ENCODE data around the gene B3GALNT2. TPM values are rescaled to one million over a fixed set of nuclear protein-coding genes. Genes with fewer than 3 reads are reported as not detected.

B3GALNT2 gene
- total and polyA plus RNA-seq, 2 donors (not counting 1 experiment from before 2014, with no cell fraction given) = 5.6 to 12.2 TPM

DNA sequence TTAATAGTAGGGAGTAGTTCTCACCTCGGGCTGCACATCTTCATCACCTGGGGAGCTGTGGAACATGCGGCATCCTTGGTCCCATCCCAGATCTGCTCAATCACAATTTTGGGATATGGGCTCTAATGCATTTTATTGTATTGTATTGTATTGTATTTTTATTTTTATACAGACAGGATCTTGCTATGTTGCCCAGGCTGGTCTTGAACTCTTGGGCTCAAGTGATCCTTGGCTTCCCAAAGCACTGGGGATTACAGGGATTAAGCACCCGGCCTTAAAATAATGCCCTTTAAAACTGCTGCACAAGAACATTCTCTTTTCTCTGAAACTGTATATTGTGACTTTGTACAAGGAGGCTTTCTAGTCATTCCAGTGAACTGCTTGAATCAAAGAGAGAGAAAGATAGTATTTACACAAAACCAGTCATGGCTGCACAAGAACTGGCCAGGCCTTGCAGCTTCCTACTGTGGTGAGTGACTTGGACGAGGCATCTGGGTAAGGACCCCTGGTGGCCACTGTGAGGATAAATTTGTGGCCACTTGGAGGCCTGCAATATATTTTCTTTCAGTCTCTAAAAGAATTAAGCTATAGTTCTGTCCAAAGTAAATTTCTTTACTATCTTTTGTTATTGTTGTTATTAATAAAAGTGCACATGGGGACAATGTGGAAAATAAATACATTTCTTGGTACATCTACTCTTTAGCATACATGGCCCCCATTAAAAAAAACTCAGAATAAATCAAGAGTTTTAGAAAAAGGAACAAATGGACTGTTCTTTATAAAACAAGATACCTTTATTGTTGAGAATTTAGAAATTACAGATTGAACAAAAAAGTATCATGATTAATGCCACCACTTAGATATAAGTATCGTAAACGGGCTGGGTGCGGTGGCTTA is 89.0 kb downstream of the B3GALNT2 start:
- H2AFZ ChIP-seq (ENCODE audit: insufficient read depth, low read depth, low read length, poor library complexity, severe bottlenecking) = no peak overlapping the region
- CTCF ChIA-PET = interaction anchor here (0.6 to 5.5 kb wide), 37 partner anchors 9 to 926 kb away, joined by 3 to 141 read pairs (median 4); partner anchors contain the start of gene RBM34
- Mint-ChIP-seq H3K27ac (no peak overlapping the region), H3K27me3 (no peaks in the 10 kb centered on the region), H3K4me1 (no peaks in the 10 kb centered on the region), H3K9me3 (ENCODE audit: insufficient read depth) (no peaks in the 10 kb centered on the region), H3K4me3 (no peak overlapping the region)
- no peak overlapping the region for H3K27ac ChIP-seq (ENCODE audit: low read length in 2 of 2)
- TF ChIP-seq, protein P1, sequence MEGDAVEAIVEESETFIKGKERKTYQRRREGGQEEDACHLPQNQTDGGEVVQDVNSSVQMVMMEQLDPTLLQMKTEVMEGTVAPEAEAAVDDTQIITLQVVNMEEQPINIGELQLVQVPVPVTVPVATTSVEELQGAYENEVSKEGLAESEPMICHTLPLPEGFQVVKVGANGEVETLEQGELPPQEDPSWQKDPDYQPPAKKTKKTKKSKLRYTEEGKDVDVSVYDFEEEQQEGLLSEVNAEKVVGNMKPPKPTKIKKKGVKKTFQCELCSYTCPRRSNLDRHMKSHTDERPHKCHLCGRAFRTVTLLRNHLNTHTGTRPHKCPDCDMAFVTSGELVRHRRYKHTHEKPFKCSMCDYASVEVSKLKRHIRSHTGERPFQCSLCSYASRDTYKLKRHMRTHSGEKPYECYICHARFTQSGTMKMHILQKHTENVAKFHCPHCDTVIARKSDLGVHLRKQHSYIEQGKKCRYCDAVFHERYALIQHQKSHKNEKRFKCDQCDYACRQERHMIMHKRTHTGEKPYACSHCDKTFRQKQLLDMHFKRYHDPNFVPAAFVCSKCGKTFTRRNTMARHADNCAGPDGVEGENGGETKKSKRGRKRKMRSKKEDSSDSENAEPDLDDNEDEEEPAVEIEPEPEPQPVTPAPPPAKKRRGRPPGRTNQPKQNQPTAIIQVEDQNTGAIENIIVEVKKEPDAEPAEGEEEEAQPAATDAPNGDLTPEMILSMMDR (IDR thresholded peaks at IDR 0.05) = peak; percentile 91
- no peak for TF ChIP-seq EZH2 (IDR thresholded peaks at IDR 0.05; ENCODE audit: borderline replicate concordance, insufficient read depth, low read depth, low read length, poor library complexity, severe bottlenecking)
- peak; percentile 76 for ATAC-seq (ENCODE audit: low read depth)
- no peak overlapping the region for H3K4me3 ChIP-seq (ENCODE audit: control extremely low read depth in 1 of 5, extremely low read depth in 1 of 5, insufficient read depth in 1 of 5, low read depth in 2 of 5, low read length in 4 of 5)
- peaks cover 3 to 8% of the 10 kb centered on the region in 2 experiments for H3K36me3 ChIP-seq (replicated peaks in 1 of 2; ENCODE audit: control extremely low read depth in 1 of 2, control insufficient read depth in 1 of 2, extremely low read depth in 1 of 2, insufficient read depth in 2 of 2, low read length in 1 of 2)
- no peak overlapping the region for H3K9ac ChIP-seq (ENCODE audit: low read length)
- peak; percentile 70 for DNase-seq
- POLR2A ChIA-PET = interaction anchor here (0.6 to 1.0 kb wide), 2 partner anchors 139 to 162 kb away, joined by 3 to 5 read pairs; no protein-coding TSS in a partner anchor
- no peaks in the 10 kb centered on the region for H3K4me1 ChIP-seq (ENCODE audit: control insufficient read depth in 2 of 2, insufficient read depth in 2 of 2, low read length in 2 of 2)
- H3K4me2 ChIP-seq (replicated peaks; ENCODE audit: low read depth, low read length, poor library complexity, severe bottlenecking) = no peak overlapping the region
- no peaks in the 10 kb centered on the region for H3K79me2 ChIP-seq (ENCODE audit: control insufficient read depth, insufficient read depth, low read length)
- no peaks in the 10 kb centered on the region for H3K27me3 ChIP-seq (replicated peaks in 1 of 4; ENCODE audit: control extremely low read depth in 1 of 4, control insufficient read depth in 3 of 4, insufficient read depth in 4 of 4, low read length in 3 of 4)
- no peaks in the 10 kb centered on the region for H3K9me3 ChIP-seq (ENCODE audit: control extremely low read depth in 1 of 3, control insufficient read depth in 2 of 3, insufficient read depth in 1 of 3, low read length in 2 of 3)
- 96% methylated on average over 3 of the region's 7 CpGs for WGBS (ENCODE audit: insufficient coverage)
- intact Hi-C loops (cut with micrococcal nuclease) = loop anchor here (1.0 to 10.0 kb wide), 4 partner anchors 88 to 1303 kb away; partner anchors contain the start of genes ARID4B, GGPS1 and RBM34
- no peaks in the 10 kb centered on the region for H4K20me1 ChIP-seq (ENCODE audit: control insufficient read depth, insufficient read depth, low read length, poor library complexity, severe bottlenecking)
